Adrenal gland (tissue), 5 donors: ENCODE measurements around the gene PDE7B.

Source experiments
- CTCF ChIP-seq, 6 experiments: fragments of 450-650 bp in 4 of 6; fragments of 200-600 bp in 2 of 6; sonication (generic) in 1 of 6; IDR thresholded peaks; 1 replicate in 5 of 6; 2 replicates in 1 of 6; pipeline versions ENCODE4 v1.5.1 to v1.8.0; 2016 to 2021; ENCODE audit warnings: antibody characterized with exemption in 6 of 6, mild to moderate bottlenecking in 2 of 6, moderate library complexity in 1 of 6
- POLR2A ChIP-seq, 2 donors: fragments of 450-650 bp; IDR thresholded peaks; one replicate each; pipeline ENCODE4 v1.6.1; 2017; ENCODE audit warnings: antibody characterized with exemption in 2 of 2, mild to moderate bottlenecking in 2 of 2, moderate library complexity in 1 of 2
- donor health status: DM: no; HTN: no; CAD: no.

GRCh38 chr6:136104556-136104955 is 253.1 kb downstream of the PDE7B start:
- TF ChIP-seq POLR2A (IDR thresholded peaks at IDR 0.05) (no peak), CTCF (IDR thresholded peaks at IDR 0.05) (no peak)
